ENCODE results near the gene PREX1.
"Not testable (repeated sequence)": the region's sequence is repeated elsewhere in the genome, so short reads cannot be mapped to it uniquely, and the experiment has no call there.

PREX1 gene

GRCh38 chr20:48844996-48845395 lies 17.2 kb upstream of the PREX1 start:
- Mint-ChIP-seq H3K36me3 (ENCODE audit: low read depth) (no peaks in the 10 kb centered on the region), H3K4me1 (peaks cover 4% of the 10 kb centered on the region), H3K4me3 (no peak overlapping the region), H3K27ac (no peak overlapping the region), H3K9me3 (no peaks in the 10 kb centered on the region), H3K27me3 (ENCODE audit: low read depth) (peaks cover 3% of the 10 kb centered on the region)
- TF ChIP-seq, protein P1, sequence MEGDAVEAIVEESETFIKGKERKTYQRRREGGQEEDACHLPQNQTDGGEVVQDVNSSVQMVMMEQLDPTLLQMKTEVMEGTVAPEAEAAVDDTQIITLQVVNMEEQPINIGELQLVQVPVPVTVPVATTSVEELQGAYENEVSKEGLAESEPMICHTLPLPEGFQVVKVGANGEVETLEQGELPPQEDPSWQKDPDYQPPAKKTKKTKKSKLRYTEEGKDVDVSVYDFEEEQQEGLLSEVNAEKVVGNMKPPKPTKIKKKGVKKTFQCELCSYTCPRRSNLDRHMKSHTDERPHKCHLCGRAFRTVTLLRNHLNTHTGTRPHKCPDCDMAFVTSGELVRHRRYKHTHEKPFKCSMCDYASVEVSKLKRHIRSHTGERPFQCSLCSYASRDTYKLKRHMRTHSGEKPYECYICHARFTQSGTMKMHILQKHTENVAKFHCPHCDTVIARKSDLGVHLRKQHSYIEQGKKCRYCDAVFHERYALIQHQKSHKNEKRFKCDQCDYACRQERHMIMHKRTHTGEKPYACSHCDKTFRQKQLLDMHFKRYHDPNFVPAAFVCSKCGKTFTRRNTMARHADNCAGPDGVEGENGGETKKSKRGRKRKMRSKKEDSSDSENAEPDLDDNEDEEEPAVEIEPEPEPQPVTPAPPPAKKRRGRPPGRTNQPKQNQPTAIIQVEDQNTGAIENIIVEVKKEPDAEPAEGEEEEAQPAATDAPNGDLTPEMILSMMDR (IDR thresholded peaks at IDR 0.05; ENCODE audit: unreplicated experiment in 3 of 3), result no peak

DNA sequence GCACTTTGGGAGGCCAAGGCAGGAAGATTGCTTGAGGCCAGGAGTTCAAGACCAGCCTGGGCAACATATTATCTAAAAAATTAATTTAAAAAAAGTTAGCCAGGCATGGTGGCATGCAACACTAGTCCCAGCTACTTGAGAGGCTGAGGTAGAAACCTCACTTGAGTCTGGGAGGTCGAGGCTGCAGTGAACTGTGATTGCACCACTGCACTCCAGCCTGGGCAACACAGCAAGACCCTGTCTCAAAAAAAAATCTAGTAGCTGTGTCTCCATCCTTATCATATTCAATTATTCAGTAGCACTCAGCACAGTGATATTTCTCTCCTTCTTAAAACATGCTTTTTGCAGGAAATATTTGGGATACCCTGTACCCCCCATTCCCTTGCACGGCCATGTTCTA lies 16.1 kb upstream of the PREX1 start:
- not testable (repeated sequence) for H3K36me3 Mint-ChIP-seq (ENCODE audit: low read depth); H3K27me3 Mint-ChIP-seq (ENCODE audit: low read depth); H3K9me3 Mint-ChIP-seq; H3K27ac Mint-ChIP-seq; H3K4me3 Mint-ChIP-seq; H3K4me1 Mint-ChIP-seq

DNA sequence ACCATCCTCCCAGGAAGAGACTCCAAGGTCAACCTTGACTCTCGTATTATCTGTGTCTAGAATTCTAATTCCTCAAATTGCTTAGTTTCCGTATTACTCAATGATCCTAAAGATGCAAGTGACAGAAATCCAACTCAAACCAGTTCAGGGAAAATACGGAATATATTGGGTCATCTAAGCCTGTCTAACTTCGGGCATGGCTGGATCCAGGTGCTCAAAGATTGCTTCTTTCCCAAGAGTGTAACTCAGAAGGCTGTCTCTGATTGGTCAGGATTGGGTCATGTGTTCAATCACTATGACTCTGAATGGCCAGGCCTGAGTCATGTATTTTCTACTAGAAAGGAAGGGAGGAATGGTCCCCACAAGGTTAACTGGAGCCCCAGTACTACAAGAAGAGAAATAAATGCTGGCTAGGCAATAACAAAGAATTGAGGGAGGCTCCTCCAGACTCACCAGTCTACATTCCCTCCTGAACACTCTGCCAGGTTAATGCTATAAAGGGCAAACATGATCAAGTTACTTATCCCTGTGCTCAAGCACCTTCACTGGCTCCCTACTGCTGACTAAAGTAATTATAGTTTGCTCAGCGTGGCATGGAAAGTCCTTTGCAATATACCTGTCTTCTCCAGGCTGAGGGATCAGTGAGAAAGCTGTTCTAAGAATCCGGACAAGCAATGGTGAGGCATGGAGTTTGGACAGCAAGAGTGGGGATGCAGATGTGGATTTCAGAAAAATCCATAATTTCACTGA lies 15.4 kb upstream of the PREX1 start:
- H3K9me3 Mint-ChIP-seq, result no peaks in the 10 kb centered on the region
- H3K4me1 Mint-ChIP-seq, result peaks cover 4% of the 10 kb centered on the region
- no peak overlapping the region for H3K4me3 Mint-ChIP-seq
- TF ChIP-seq, protein P1 (IDR thresholded peaks at IDR 0.05; ENCODE audit: unreplicated experiment in 3 of 3), result no peak
- H3K36me3 Mint-ChIP-seq (ENCODE audit: low read depth), result no peaks in the 10 kb centered on the region
- H3K27ac Mint-ChIP-seq, result no peak overlapping the region
- H3K27me3 Mint-ChIP-seq (ENCODE audit: low read depth), result no peaks in the 10 kb centered on the region

DNA sequence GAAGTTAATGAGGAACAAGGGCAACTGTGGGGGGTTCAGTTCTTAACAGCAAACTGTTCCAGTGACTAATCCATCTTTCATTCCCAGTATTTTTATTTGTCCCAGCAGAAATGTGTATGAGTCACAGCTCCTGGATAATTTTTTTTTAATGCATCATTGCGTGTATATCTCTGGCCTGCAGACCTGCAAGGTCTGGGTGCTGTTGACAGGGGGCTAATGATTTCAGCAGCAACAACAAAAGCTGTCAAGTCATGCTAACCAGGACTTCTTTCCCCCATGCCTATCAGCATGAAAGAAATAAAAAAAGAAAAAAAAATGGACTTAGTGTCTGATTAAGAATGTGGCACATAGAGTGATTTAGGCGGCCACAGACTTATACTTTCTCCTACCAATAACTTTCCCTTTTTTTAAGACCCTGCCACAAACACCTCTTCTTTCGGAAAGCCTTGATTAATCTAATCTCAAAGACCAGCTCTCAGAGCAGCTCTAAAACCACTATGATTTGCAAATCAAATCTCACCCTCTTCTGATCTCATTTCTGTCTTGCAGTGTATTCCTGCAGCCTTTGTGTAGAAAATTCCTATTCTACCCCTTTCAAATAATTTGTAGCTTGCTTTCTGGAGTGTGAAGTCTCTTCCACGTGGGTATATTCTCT lies 14.2 kb upstream of the PREX1 start:
- no peaks in the 10 kb centered on the region for H3K36me3 Mint-ChIP-seq (ENCODE audit: low read depth)
- no peaks in the 10 kb centered on the region for H3K9me3 Mint-ChIP-seq
- TF ChIP-seq, protein P1 (IDR thresholded peaks at IDR 0.05; ENCODE audit: unreplicated experiment in 3 of 3), result no peak
- H3K4me1 Mint-ChIP-seq, result peaks cover 4% of the 10 kb centered on the region
- H3K4me3 Mint-ChIP-seq, result no peak overlapping the region
- H3K27me3 Mint-ChIP-seq (ENCODE audit: low read depth), result peaks cover 3% of the 10 kb centered on the region
- no peak overlapping the region for H3K27ac Mint-ChIP-seq

DNA sequence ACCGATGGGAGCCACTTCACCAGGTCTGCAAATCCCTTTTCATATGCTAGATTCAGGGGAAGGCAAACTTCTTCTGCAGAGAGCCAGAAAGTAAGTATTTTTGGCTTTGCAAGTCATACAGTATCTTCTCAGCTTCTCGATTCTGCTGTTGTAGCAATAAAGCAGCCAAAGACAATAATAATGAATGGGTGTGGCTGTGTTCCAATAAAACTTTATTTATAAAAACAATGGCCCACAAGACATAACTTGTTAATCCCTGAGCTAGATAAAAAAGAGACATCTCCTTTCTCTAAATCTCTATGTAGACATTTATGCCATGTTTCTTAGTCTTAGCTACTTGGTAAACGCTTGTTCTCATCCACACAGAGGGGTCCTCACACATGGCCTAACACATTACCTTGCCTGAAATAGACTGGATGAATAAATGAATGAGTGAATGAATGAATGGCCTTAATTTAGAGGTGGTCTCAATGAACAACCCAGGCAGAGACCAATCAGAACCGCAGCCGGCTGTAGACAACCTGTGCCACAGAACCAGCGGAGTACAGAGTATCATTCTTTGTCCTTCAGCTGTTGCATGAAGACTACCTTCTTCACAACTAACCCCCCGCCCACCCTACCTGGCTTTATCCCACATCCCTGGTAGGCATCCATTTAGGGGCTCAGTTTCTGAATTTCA lies 13.5 kb upstream of the PREX1 start:
- peaks cover 4% of the 10 kb centered on the region for H3K4me1 Mint-ChIP-seq
- no peaks in the 10 kb centered on the region for H3K9me3 Mint-ChIP-seq
- no peaks in the 10 kb centered on the region for H3K36me3 Mint-ChIP-seq (ENCODE audit: low read depth)
- no peak overlapping the region for H3K4me3 Mint-ChIP-seq
- H3K27me3 Mint-ChIP-seq (ENCODE audit: low read depth), result peaks cover 3% of the 10 kb centered on the region
- TF ChIP-seq, protein P1 (IDR thresholded peaks at IDR 0.05; ENCODE audit: unreplicated experiment in 3 of 3), result no peak
- no peak overlapping the region for H3K27ac Mint-ChIP-seq

DNA sequence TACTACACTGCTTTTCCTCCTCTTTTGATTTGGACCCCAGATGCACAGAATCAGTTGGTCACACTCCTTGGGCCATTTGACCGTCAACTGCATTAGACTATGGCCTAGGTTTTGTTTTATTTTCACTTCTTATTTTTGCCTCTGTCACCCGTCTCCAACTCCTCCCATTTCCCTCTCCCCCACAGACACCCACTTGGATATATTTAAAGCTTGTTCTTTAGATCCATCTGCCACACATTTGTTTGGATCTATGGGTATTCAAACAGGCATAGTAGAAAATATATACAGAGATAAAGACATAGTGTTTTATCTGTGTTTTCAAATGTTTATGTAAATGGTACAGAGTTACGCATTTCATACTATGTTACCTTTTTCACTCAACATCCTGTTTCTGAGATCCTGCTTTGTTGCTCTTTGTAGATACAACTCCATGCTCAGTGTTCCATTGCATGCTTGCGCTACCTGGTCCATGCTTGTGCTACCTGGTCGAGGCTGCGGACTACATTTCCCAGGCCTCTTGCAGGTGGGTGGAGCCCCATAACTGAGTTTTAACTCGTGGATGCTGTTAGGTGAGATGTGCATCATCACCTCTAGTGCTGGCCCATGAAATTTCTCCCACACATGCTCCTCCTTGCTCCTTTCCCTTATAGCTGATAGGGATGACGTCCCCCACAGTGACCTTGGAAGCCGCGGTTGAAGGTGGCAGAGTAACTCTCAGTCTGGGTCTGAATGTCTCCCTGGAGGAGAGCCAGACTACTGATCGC lies 11.5 kb upstream of the PREX1 start:
- H3K27me3 Mint-ChIP-seq (ENCODE audit: low read depth), result peaks cover 19% of the 10 kb centered on the region
- TF ChIP-seq, protein P1 (IDR thresholded peaks at IDR 0.05; ENCODE audit: unreplicated experiment in 3 of 3), result no peak
- no peaks in the 10 kb centered on the region for H3K4me1 Mint-ChIP-seq
- H3K4me3 Mint-ChIP-seq, result no peak overlapping the region
- H3K9me3 Mint-ChIP-seq, result no peaks in the 10 kb centered on the region
- H3K27ac Mint-ChIP-seq, result no peak overlapping the region
- no peaks in the 10 kb centered on the region for H3K36me3 Mint-ChIP-seq (ENCODE audit: low read depth)
